SU-DHL-6 (cell line): ENCODE results near the gene PRKN.

ENCODE experiments used
- CTCF ChIP-seq: fragments of 200-600 bp; sonication (generic); IDR thresholded peaks from one replicate; pipeline ENCODE4 v1.5.1; 2017; ENCODE audit warnings: antibody characterized with exemption, mild to moderate bottlenecking, low read length, moderate library complexity; ENCODE audit not compliant: insufficient read depth, poor library complexity, severe bottlenecking
- EZH2phosphoT487 ChIP-seq: fragments of 200-600 bp; sonication (generic), shearing (Covaris generic); conservative IDR thresholded peaks from 2 replicates; pipeline ENCODE4 v1.6.1; 2018; ENCODE audit warnings: mild to moderate bottlenecking, antibody characterized with exemption, low read length, moderate library complexity, mixed read lengths

GRCh38 chr6:162526960-162527359 is 200.6 kb downstream of the PRKN start:
- TF ChIP-seq CTCF (no peak), EZH2phosphoT487 (no peak)
